NCI-H2227 (cell line): ENCODE measurements around the gene PPP1R26.
A peak's percentile ranks its signal among the peaks of the same experiment; 100 is the strongest.

Experiments used
- DNase-seq: peaks from one replicate; lab custom pipeline; 2025; ENCODE audit not compliant: unreplicated experiment; lab: John Stamatoyannopoulos, UW

Gene PPP1R26

DNA sequence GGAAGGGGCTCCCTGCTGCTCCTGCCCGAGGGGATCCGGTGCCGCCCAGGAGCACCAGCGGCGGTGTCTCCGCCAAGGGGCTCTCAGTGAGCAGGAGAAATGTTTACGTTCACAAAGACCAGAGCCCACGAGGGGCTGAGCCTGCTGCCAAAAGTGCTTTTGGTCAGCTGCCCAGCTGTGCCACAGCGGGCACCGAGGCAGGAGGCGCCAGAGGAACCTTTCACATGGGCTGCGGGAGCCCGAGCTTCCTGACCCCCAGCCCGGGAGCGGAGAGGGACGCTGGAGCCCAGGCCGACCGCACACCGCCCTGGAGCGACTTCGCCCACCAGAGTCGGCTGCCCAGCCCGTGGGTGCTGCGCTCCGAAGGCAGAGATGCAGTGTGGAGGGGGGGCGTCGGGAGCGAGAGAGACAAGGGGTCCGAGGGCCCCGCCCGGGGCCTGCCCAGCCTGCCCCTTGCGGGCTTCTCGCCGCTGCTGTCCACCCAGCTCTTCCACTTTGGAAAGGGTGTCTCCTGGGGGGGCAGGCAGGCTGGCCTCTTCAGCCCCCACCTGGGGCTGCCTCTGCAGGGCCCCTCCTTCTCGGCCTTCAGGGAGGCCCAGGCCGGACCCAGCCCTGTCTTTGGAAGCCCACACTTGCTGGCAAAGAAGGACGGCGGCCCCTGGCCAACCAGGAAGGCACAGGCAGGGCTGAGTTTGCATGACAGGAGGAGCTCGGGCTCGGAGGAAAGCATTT, 7.9 kb downstream of the PPP1R26 start:
- DNase-seq = no peak

GRCh38 chr9:135488013-135488330, 8.4 kb downstream of the PPP1R26 start:
- DNase-seq = no peak

DNA sequence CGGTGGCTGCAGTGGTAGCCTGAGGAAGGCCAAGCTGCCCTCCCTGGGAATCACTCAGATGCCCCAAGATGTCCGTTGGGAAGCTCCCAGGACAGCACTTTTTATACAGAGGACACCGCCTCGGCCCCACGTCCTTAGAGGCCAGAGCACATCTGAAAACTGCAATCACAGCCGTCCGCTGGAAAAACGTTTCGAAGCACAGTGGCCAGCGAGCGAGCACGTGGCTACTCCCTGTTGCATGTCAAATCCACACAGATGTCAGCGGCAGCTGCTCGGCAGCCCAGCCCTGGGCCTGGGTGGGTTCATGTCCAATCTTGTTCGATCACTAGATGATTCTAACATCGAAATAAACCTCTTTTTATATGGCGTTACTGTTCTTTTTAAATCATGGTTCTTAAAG, 8.9 kb downstream of the PPP1R26 start:
- DNase-seq = no peak

GRCh38 chr9:135489188-135489906, 9.8 kb downstream of the PPP1R26 start:
- no peak for DNase-seq

GRCh38 chr9:135490166-135490870, 10.7 kb downstream of the PPP1R26 start:
- DNase-seq = no peak

GRCh38 chr9:135490980-135491464, 11.4 kb downstream of the PPP1R26 start:
- peak; percentile 36 for DNase-seq

GRCh38 chr9:135491764-135492163, 12.2 kb downstream of the PPP1R26 start:
- no peak for DNase-seq

- no peak for DNase-seq
Observed at GRCh38 chr9:135492886-135493669, 13.5 kb downstream of the PPP1R26 start.

DNA sequence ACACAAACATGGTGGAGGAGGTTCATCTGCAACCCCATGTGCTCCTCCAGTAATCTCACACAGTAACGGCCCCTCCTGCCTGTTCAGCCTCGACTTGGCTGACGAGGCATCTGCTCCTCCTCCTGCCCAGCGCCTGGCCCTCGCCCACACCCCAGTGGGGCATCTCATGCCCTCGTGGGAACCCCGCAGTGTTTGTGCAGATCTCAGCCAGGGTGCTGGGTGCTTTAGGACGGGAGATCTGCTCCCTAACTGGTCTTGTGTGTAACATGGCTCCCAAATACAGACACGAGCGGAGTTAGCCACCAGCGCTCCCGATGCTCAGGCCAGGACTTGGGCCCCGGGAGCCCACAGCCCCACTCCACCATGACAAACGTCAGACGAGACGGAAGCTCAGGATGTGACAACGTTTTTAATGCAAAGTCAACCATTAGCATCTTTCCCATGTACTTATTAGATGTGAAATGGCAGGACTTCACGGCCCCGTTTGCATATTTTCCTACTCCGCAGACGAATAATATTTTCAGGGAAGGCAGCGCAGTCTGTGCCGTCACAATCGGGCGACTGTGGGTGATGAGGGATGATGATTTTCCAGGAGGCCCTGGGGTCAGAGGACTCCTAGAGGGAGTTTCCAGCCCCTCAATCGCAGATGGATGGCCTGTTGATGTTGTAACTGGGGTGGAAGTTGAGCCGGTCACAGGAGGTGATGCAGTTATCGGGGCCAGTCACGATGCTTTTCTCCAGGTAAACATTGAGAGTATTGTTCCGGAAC, 15.4 kb downstream of the PPP1R26 start:
- no peak for DNase-seq

DNA sequence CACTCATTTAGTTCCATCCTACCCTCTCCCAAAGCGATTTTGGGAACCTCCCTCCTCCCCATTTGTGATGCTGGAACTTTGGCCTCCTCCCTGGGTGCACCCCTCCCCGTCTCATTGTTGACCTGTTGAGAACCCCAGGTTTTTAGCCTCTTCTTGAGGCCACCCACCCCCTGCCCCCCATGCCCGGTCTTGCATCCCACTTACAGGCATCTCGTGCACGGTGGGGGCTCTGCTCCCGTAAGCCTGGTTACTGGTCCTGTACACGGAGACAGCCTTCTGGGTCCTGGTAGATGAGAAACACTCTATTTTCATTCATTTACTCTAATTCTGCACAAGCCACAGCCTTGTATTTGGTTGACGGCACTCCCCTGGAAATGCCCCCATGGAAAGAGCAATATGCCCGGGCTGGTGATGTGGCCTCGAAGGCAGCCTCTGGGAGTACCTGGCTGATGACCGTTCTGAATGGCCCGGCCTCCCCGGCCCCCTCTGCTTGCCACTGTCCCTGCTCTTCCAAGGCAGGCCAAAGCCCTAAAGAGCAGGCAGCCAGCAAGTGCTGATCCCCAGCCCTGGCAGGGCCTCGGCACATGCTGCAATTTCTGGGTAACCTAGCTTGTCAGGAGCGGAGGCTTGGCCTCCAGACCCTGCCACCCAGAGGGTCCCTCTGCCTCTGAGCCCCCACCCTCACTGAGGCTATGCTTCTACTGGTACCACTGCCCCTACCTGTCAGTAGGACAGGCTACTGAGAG, 19.0 kb downstream of the PPP1R26 start:
- DNase-seq = no peak

DNA sequence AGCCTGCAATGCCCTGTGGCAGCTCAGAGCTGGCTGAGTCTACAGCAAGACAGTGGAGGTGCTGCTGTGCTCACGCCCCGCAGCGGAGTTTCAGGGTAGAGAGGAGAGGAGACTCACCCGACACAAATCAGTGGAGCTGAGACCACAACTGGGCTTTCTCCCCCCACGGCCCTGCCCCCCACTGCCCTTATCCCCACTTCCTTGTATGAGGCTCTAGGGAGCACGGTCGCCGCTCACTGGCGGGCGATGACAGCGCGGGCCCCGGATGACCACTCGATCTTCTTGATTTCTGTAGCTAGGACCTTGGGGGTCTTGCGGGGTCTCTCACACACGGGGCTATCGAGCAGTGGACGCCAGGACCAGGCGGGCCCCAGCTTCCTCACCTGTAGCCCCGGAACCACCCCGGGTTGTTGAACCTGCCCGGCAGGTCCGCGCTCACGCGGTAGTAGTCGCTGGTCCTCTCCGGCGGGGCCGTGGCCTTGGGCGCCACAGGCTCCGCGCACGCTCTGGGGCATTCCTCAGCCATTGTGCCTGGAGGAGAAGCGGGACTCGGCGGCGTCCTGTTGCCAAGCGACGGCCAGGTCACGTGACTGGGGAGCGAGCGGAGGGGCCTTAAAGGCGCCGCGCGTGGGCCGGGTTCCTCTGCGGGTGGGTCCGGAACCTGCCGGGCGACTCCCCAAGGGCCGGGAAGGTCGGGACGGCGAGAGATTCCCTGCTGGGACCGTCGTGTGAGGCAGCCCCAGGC, 19.9 kb downstream of the PPP1R26 start:
- peak; percentile 89 for DNase-seq

DNA sequence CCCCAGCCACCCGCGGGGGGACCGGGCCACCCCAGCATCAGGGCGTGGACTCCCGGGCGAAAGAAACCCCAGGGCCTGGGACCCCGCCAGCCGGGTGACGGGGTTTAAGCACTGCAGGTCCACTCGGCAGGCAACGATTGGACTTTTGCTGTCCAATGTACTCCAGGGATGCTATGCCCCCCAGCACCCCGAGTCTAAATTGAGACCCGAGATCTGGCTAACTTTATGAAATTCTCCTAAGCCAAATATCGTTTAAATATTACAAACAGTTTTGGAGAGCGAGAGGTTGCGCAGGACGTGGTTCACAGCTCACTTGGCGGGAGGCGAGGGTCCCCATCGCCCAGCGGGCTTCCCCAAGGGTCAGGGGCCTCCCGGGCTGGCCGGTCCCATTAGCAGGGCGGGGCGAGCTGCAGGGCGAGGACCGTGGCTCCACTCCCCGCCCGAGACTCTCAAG, 20.5 kb downstream of the PPP1R26 start:
- no peak for DNase-seq

DNA sequence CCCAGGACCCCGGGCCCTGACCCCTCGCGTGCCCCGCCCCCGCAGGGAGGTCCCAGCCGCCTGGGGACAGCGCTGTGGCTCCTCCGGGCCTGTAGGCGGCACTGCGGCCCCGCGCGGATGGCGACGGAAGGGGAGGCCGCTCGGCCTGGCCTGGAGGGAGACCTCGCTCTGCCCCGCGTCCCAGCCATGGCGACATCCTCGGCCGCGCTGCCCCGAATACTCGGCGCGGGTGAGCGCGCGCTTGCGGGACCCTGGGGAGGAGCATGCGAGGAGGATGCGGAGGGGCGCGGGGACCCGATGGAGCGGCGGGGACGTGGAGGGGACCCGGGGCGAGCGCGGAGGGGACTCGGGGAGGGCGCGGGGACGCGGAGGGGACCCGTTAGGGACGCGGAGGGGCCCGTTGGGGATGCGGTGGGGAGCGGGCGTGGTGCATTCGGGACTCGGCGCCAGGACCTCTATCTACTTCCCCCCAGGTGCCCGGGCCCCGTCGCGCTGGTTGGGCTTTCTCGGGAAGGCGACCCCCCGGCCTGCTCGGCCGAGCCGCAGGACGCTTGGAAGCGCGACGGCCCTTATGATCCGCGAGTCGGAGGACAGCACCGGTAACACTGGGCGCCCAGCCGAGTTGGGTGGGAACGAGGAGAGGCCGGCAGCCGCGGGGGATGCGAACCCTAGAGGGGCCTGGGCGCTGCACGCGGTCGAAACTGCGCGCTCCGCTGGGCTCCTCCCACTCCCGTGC, 21.1 kb downstream of the PPP1R26 start, which contains the start of gene MRPS2:
MRPS2 (plus strand) TSS at position 158 of the 736 bp plus-strand sequence; CDS start at position 187, 29 bp downstream.
- DNase-seq = peak; percentile 90

GRCh38 chr9:135501261-135502167, 21.9 kb downstream of the PPP1R26 start:
- peak; percentile 2 for DNase-seq

GRCh38 chr9:135502168-135502872, 22.7 kb downstream of the PPP1R26 start:
- DNase-seq = no peak

- DNase-seq = no peak
Observed at GRCh38 chr9:135502873-135503321, 23.3 kb downstream of the PPP1R26 start.
